ENCODE measurements around the gene KDM4C.

KDM4C gene

GRCh38 chr9:7067169-7067568 is 309.4 kb downstream of the KDM4C start:
- Histone ChIP-seq H3K27ac (no peak overlapping the region), H3K4me3 (no peak overlapping the region)
- no peak for TF ChIP-seq CTCF (IDR thresholded peaks at IDR 0.05)
- no peak for DNase-seq (ENCODE audit: low spot score)

- TF ChIP-seq CTCF (IDR thresholded peaks at IDR 0.05) = no peak
- DNase-seq (ENCODE audit: low spot score) = no peak
- Histone ChIP-seq H3K4me3 (no peak overlapping the region), H3K27ac (no peak overlapping the region)
These were observed 314.1 kb downstream of the KDM4C start for GRCh38 chr9:7071916-7072315.

GRCh38 chr9:7073706-7074105 is 315.9 kb downstream of the KDM4C start:
- TF ChIP-seq CTCF (IDR thresholded peaks at IDR 0.05) = no peak
- DNase-seq (ENCODE audit: low spot score) = no peak
- no peak overlapping the region for H3K27ac ChIP-seq
- no peak overlapping the region for H3K4me3 ChIP-seq

GRCh38 chr9:7075154-7075553 is 317.4 kb downstream of the KDM4C start:
- Histone ChIP-seq H3K27ac (no peak overlapping the region), H3K4me3 (no peak overlapping the region)
- no peak for TF ChIP-seq CTCF (IDR thresholded peaks at IDR 0.05)
- DNase-seq (ENCODE audit: low spot score) = no peak

- Histone ChIP-seq H3K27ac (no peak overlapping the region), H3K4me3 (no peak overlapping the region)
- TF ChIP-seq CTCF (IDR thresholded peaks at IDR 0.05) = no peak
- DNase-seq (ENCODE audit: low spot score) = no peak
These were observed 321.3 kb downstream of the KDM4C start for GRCh38 chr9:7079051-7079450.

- TF ChIP-seq CTCF (IDR thresholded peaks at IDR 0.05) = no peak
- H3K4me3 ChIP-seq = no peak overlapping the region
- no peak for DNase-seq (ENCODE audit: low spot score)
- H3K27ac ChIP-seq = no peak overlapping the region
These were observed 323.4 kb downstream of the KDM4C start for GRCh38 chr9:7081065-7081600.

GRCh38 chr9:7083192-7083591 is 325.4 kb downstream of the KDM4C start:
- no peak for DNase-seq (ENCODE audit: low spot score)
- H3K27ac ChIP-seq = no peak overlapping the region
- TF ChIP-seq CTCF (IDR thresholded peaks at IDR 0.05) = no peak
- no peak overlapping the region for H3K4me3 ChIP-seq

Measured in coronary artery (tissue), 2 donors.